NT2/D1 (cell line): Measurements from ENCODE around the gene C16orf96.
"Not testable (repeated sequence)": the region's sequence is repeated elsewhere in the genome, so short reads cannot be mapped to it uniquely, and the experiment has no call there.

Experiments
- DNase-seq: peaks from one replicate; pipeline ENCODE4 v3.0.0-alpha.2; 2011; ENCODE audit warnings: low read depth, low spot score
- H3K27me3 ChIP-seq: 2 replicates; pipeline ENCODE4 v1.6.0; 2011; ENCODE audit warnings: mild to moderate bottlenecking; ENCODE audit not compliant: insufficient read length, insufficient read depth
- H3K36me3 ChIP-seq: 2 replicates; pipeline ENCODE4 v1.6.1; 2011; ENCODE audit warnings: mild to moderate bottlenecking, low read length, mixed read lengths; ENCODE audit not compliant: insufficient read depth, insufficient read length
- H3K4me1 ChIP-seq: 2 replicates; pipeline ENCODE4 v1.5.1; 2011; ENCODE audit not compliant: insufficient read depth, insufficient read length
- H3K4me3 ChIP-seq: 2 replicates; pipeline ENCODE4 v1.5.1; 2011; ENCODE audit warnings: low read depth; ENCODE audit not compliant: insufficient read length
- H3K9ac ChIP-seq: 2 replicates; pipeline ENCODE4 v1.6.0; 2011; ENCODE audit warnings: low read depth; ENCODE audit not compliant: insufficient read length
- H3K9me3 ChIP-seq: 2 replicates; pipeline ENCODE4 v1.5.1; 2011; ENCODE audit warnings: mild to moderate bottlenecking, low read length; ENCODE audit not compliant: insufficient read depth
- SUZ12 ChIP-seq: IDR thresholded peaks from 2 replicates; pipeline ENCODE4 v1.6.1; 2011; ENCODE audit not compliant: insufficient read length, insufficient read depth; ENCODE audit errors: extremely low read depth
- YY1 ChIP-seq: IDR thresholded peaks from 2 replicates; pipeline ENCODE4 v1.6.1; 2011; ENCODE audit not compliant: insufficient read length, insufficient read depth
- ZNF274 ChIP-seq: IDR thresholded peaks from 2 replicates; pipeline ENCODE4 v1.6.1; 2011; ENCODE audit warnings: mild to moderate bottlenecking, low read depth, low read length

The C16orf96 gene

GRCh38 chr16:4570688-4571321 is 14.7 kb downstream of the C16orf96 start:
- peaks cover 13% of the 10 kb centered on the region for H3K4me1 ChIP-seq
- H3K9me3 ChIP-seq = no peaks in the 10 kb centered on the region
- DNase-seq = peak; percentile 89
- H3K27me3 ChIP-seq = peaks cover 3% of the 10 kb centered on the region
- no peaks in the 10 kb centered on the region for H3K36me3 ChIP-seq
- H3K4me3 ChIP-seq = no peak overlapping the region
- H3K9ac ChIP-seq = no peak overlapping the region
- no peak for TF ChIP-seq SUZ12
- TF ChIP-seq YY1 = no peak
- TF ChIP-seq ZNF274 = no peak

- H3K9me3 ChIP-seq = no peaks in the 10 kb centered on the region
- peaks cover 1% of the 10 kb centered on the region for H3K27me3 ChIP-seq
- no peak overlapping the region for H3K4me3 ChIP-seq
- TF ChIP-seq ZNF274 (no peak), YY1 (no peak), SUZ12 (no peak)
- peaks cover 16% of the 10 kb centered on the region for H3K4me1 ChIP-seq
- no peaks in the 10 kb centered on the region for H3K36me3 ChIP-seq
- H3K9ac ChIP-seq = no peak overlapping the region
- no peak for DNase-seq
Observed at GRCh38 chr16:4572715-4573114, 16.6 kb downstream of the C16orf96 start.

DNA sequence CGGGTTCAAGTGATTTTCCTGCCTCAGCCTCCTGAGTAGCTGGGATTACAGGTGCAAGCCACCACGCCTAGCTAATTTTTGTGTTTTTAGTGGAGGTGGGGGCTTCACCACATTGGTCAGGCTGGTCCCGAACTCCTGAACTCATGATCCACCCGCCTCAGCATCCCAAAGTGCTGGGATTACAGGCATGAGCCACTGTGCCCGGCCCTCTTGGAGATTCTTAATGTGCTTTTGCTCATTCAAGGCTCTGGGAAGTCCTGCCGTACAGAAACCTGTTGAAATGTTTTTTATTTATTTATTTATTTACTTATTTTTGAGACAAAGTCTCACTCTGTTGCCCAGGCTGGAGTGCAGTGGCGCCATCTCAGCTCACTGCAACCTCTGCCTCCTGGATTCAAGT is 17.8 kb downstream of the C16orf96 start:
- H3K9ac ChIP-seq, H3K9me3 ChIP-seq, H3K27me3 ChIP-seq, DNase-seq, H3K36me3 ChIP-seq, H3K4me3 ChIP-seq: not testable (repeated sequence)
- peaks cover 16% of the 10 kb centered on the region for H3K4me1 ChIP-seq

- H3K36me3 ChIP-seq = no peaks in the 10 kb centered on the region
- H3K4me1 ChIP-seq = peaks cover 16% of the 10 kb centered on the region
- H3K9ac ChIP-seq = peak overlapping the region; percentile 21
- TF ChIP-seq SUZ12 (no peak), ZNF274 (no peak)
- no peaks in the 10 kb centered on the region for H3K9me3 ChIP-seq
- no peak for DNase-seq
- H3K4me3 ChIP-seq = no peak overlapping the region
- no peaks in the 10 kb centered on the region for H3K27me3 ChIP-seq
Observed at GRCh38 chr16:4574919-4575705, 19.0 kb downstream of the C16orf96 start.

GRCh38 chr16:4576008-4576407 is 19.9 kb downstream of the C16orf96 start:
- no peaks in the 10 kb centered on the region for H3K36me3 ChIP-seq
- H3K9ac ChIP-seq = no peak overlapping the region
- DNase-seq = no peak
- H3K27me3 ChIP-seq = no peaks in the 10 kb centered on the region
- TF ChIP-seq ZNF274 (no peak), SUZ12 (no peak), YY1 (no peak)
- peaks cover 16% of the 10 kb centered on the region for H3K4me1 ChIP-seq
- H3K4me3 ChIP-seq = no peak overlapping the region
- no peaks in the 10 kb centered on the region for H3K9me3 ChIP-seq

GRCh38 chr16:4578961-4579530 is 22.9 kb downstream of the C16orf96 start:
- no peak for DNase-seq
- TF ChIP-seq YY1 (no peak), SUZ12 (no peak), ZNF274 (no peak)
- Histone ChIP-seq H3K36me3 (no peaks in the 10 kb centered on the region), H3K4me1 (peaks cover 11% of the 10 kb centered on the region), H3K9me3 (no peaks in the 10 kb centered on the region), H3K27me3 (no peaks in the 10 kb centered on the region), H3K4me3 (no peak overlapping the region), H3K9ac (peak overlapping the region; percentile 17)

DNA sequence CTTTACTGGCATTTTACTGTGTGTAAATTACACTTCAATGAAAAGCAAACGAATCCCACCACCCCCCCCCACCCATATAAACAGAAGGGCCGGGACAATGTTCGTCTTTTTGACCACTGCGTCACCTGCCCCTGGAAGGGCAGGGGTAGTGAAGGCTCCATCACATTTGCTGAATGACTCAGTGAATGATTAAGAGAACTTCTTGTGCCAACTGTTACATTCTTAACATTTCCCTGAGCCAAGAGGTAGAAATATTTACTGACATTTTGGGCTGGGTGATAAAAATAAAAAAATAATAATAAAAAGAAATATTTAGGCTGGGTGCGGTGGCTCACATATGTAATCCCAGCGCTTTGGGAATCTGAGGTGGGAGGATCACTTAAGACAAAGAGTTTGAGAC is 24.1 kb downstream of the C16orf96 start:
- no peaks in the 10 kb centered on the region for H3K27me3 ChIP-seq
- TF ChIP-seq ZNF274 (no peak), SUZ12 (no peak), YY1 (no peak)
- H3K4me3 ChIP-seq = no peak overlapping the region
- no peak for DNase-seq
- no peaks in the 10 kb centered on the region for H3K9me3 ChIP-seq
- H3K9ac ChIP-seq = no peak overlapping the region
- H3K36me3 ChIP-seq = no peaks in the 10 kb centered on the region
- peaks cover 7% of the 10 kb centered on the region for H3K4me1 ChIP-seq

GRCh38 chr16:4583906-4584305 is 27.8 kb downstream of the C16orf96 start:
- no peaks in the 10 kb centered on the region for H3K36me3 ChIP-seq
- no peak overlapping the region for H3K9ac ChIP-seq
- TF ChIP-seq YY1 = no peak
- TF ChIP-seq SUZ12 = no peak
- no peak for TF ChIP-seq ZNF274
- peaks cover 14% of the 10 kb centered on the region; the same call in 1 of the 2 replicates for H3K9me3 ChIP-seq
- H3K4me1 ChIP-seq = no peaks in the 10 kb centered on the region
- no peaks in the 10 kb centered on the region for H3K27me3 ChIP-seq
- no peak for DNase-seq
- H3K4me3 ChIP-seq = no peak overlapping the region
